HCT116 (cell line): ENCODE results near the gene PDIA2. TPM values are rescaled to one million over a fixed set of nuclear protein-coding genes. Genes with fewer than 3 reads are reported as not detected.

Source experiments
- ATAC-seq: fragments of 200-7000 bp; cut with Tn5 transposase; 2 replicates; pipeline ENCODE4 v1.9.1; 2020; ENCODE audit warnings: mild to moderate bottlenecking, moderate library complexity
- Bru-seq: library from RNA; stranded (reverse); fragments of 400-500 nt; gene quantifications from one replicate; lab custom pipeline; 2021; lab: Mats Ljungman, UMichigan
- BruChase-seq, 2 experiments: library from RNA; stranded (reverse); fragments of 400-500 nt; gene quantifications; one replicate each; lab custom pipeline; 2021; lab: Mats Ljungman, UMichigan
- BruUV-seq: library from RNA; stranded (reverse); fragments of 400-500 nt; replicated peaks from 2 replicates; lab custom pipeline; 2021; lab: Mats Ljungman, UMichigan
- CTCF ChIA-PET: fragments of 300-600 bp; sonication (Branson Sonifier 250); formaldehyde crosslinking; loops from one replicate; lab custom pipeline; 2021; ENCODE audit warnings: antibody characterized with exemption; lab: Charles Lee
- POLR2A ChIA-PET: fragments of 300-600, 350-600 bp; sonication (Branson Sonifier 250); formaldehyde crosslinking; loops from one replicate; lab custom pipeline; 2021; ENCODE audit warnings: antibody characterized with exemption; lab: Charles Lee
- RAD21 ChIA-PET, 2 experiments: fragments of 300-600 bp; sonication (Branson Sonifier 250); formaldehyde crosslinking; loops; one replicate each; lab custom pipeline; 2023; ENCODE audit warnings: low total read pairs in 2 of 2; ENCODE audit not compliant: uncharacterized antibody in 2 of 2, unreplicated experiment in 2 of 2, low non-redundant PET in 1 of 2; lab: Charles Lee
- DNase-seq: peaks from one replicate; pipeline ENCODE4 v3.0.0-alpha.2; 2010; ENCODE audit warnings: low read depth, low spot score
- H2AFZ ChIP-seq: fragments of 200-600 bp; shearing (Covaris generic), sonication (generic); 2 replicates; pipeline ENCODE4 v1.6.1; 2017; ENCODE audit warnings: low read depth, mixed run types, mixed read lengths, antibody characterized with exemption, low read length; ENCODE audit not compliant: poor library complexity, severe bottlenecking
- H3K27ac ChIP-seq: 2 replicates; pipeline ENCODE4 v1.5.1; 2012; ENCODE audit warnings: low read depth, low read length
- H3K27me3 ChIP-seq: fragments of 200-600 bp; sonication (generic); 2 replicates; pipeline ENCODE4 v1.6.1; 2016; ENCODE audit warnings: mixed run types, low read length, mixed read lengths; ENCODE audit not compliant: insufficient read depth
- H3K36me3 ChIP-seq, 2 experiments: fragments of 200-500 bp in 1 of 2; fragments of 200-600 bp in 1 of 2; sonication (Bioruptor generic) in 1 of 2; sonication (generic) in 1 of 2; 2 replicates each; pipeline versions ENCODE4 v1.5.1 to v1.6.1; 2014 to 2016; ENCODE audit warnings: low read length in 2 of 2, inconsistent platforms in 1 of 2, mixed read lengths in 1 of 2, mixed run types in 1 of 2; ENCODE audit not compliant: insufficient read depth in 2 of 2, control insufficient read depth in 1 of 2
- H3K4me1 ChIP-seq, 2 experiments: fragments of 200-600 bp in 1 of 2; sonication (generic) in 1 of 2; 2 replicates each; pipeline versions ENCODE4 v1.5.1 to v1.6.1; 2012 to 2017; ENCODE audit warnings: low read length in 2 of 2, inconsistent platforms in 1 of 2, mild to moderate bottlenecking in 1 of 2, mixed read lengths in 1 of 2, mixed run types in 1 of 2, moderate library complexity in 1 of 2; ENCODE audit not compliant: insufficient read depth in 2 of 2, control insufficient read depth in 1 of 2
- H3K4me2 ChIP-seq: fragments of 200-600 bp; sonication (generic); 2 replicates; pipeline ENCODE4 v1.6.1; 2017; ENCODE audit warnings: mixed run types, low read length, mixed read lengths
- H3K4me3 ChIP-seq, 2 experiments: fragments of 200-600 bp in 1 of 2; sonication (generic) in 1 of 2; replicated peaks in 1 of 2; 2 replicates each; pipeline ENCODE4 v1.5.1; 2011 to 2016; ENCODE audit warnings: low read length in 2 of 2, control low read depth in 1 of 2, low read depth in 1 of 2, mild to moderate bottlenecking in 1 of 2, mixed read lengths in 1 of 2, mixed run types in 1 of 2
- H3K79me2 ChIP-seq: fragments of 200-600 bp; sonication (generic); 2 replicates; pipeline ENCODE4 v1.6.1; 2017; ENCODE audit warnings: mild to moderate bottlenecking, mixed run types, low read length, moderate library complexity, mixed read lengths; ENCODE audit not compliant: insufficient read depth
- H3K9ac ChIP-seq: fragments of 200-600 bp; sonication (generic); 2 replicates; pipeline ENCODE4 v1.6.1; 2016; ENCODE audit warnings: low read length, mixed read lengths
- H3K9me2 ChIP-seq: fragments of 200-600 bp; sonication (generic), shearing (Covaris generic); 2 replicates; pipeline ENCODE4 v1.6.1; 2017; ENCODE audit warnings: mixed run types, mild to moderate bottlenecking, moderate library complexity; ENCODE audit not compliant: insufficient read depth
- H3K9me3 ChIP-seq, 2 experiments: fragments of 200-500 bp in 1 of 2; fragments of 200-600 bp in 1 of 2; sonication (Bioruptor generic) in 1 of 2; sonication (generic) in 1 of 2; 2 replicates each; pipeline ENCODE4 v1.6.1; 2014 to 2017; ENCODE audit warnings: low read length in 2 of 2, mixed read lengths in 2 of 2, inconsistent platforms in 1 of 2, low read depth in 1 of 2, mild to moderate bottlenecking in 1 of 2, mixed run types in 1 of 2, moderate library complexity in 1 of 2; ENCODE audit not compliant: control insufficient read depth in 1 of 2, insufficient read depth in 1 of 2
- H4K20me1 ChIP-seq: fragments of 200-600 bp; sonication (generic), shearing (Covaris generic); 2 replicates; pipeline ENCODE4 v1.6.1; 2017; ENCODE audit warnings: mixed run types, mild to moderate bottlenecking, moderate library complexity; ENCODE audit not compliant: insufficient read depth
- CBX3 ChIP-seq: IDR thresholded peaks from 2 replicates; pipeline ENCODE4 v1.6.1; 2012; ENCODE audit warnings: low read depth
- CEBPB ChIP-seq: IDR thresholded peaks from 2 replicates; pipeline ENCODE4 v1.6.1; 2012; ENCODE audit warnings: low read depth
- CTCF ChIP-seq, 3 experiments: fragments of 200-600 bp in 1 of 3; sonication (generic) in 1 of 3; IDR thresholded peaks in 2 of 3; conservative IDR thresholded peaks in 1 of 3; 2 replicates each; pipeline ENCODE4 v1.5.1; 2012 to 2017; ENCODE audit warnings: low read depth in 2 of 3, low read length in 2 of 3, antibody characterized with exemption in 1 of 3, borderline replicate concordance in 1 of 3, control low read depth in 1 of 3, mild to moderate bottlenecking in 1 of 3, mixed read lengths in 1 of 3, mixed run types in 1 of 3, moderate library complexity in 1 of 3; ENCODE audit not compliant: insufficient read depth in 1 of 3
- EGR1 ChIP-seq: IDR thresholded peaks from 2 replicates; pipeline ENCODE4 v1.6.1; 2012; ENCODE audit warnings: low read depth
- POLR2A ChIP-seq: IDR thresholded peaks from 2 replicates; pipeline ENCODE4 v1.7.0; 2011; ENCODE audit warnings: borderline replicate concordance; ENCODE audit not compliant: insufficient read depth, insufficient read length; ENCODE audit errors: extremely low read depth
- POLR2AphosphoS5 ChIP-seq: IDR thresholded peaks from 2 replicates; pipeline ENCODE4 v1.6.1; 2011; ENCODE audit warnings: mild to moderate bottlenecking, low read depth, low read length, moderate library complexity
- RAD21 ChIP-seq: IDR thresholded peaks from 2 replicates; pipeline ENCODE4 v1.6.1; 2012; ENCODE audit warnings: low read depth, mild to moderate bottlenecking
- REST ChIP-seq: IDR thresholded peaks from 2 replicates; pipeline ENCODE4 v1.6.1; 2012; ENCODE audit warnings: low read depth
- SIN3A ChIP-seq: IDR thresholded peaks from 2 replicates; pipeline ENCODE4 v1.6.1; 2012; ENCODE audit warnings: low read depth
- ZNF274 ChIP-seq: fragments of 200-500 bp; sonication (Bioruptor generic); IDR thresholded peaks from 2 replicates; pipeline ENCODE4 v1.6.1; 2014; ENCODE audit warnings: mild to moderate bottlenecking, low read depth, low read length, inconsistent platforms
- intact Hi-C: fragments of 100-400 bp; cut with micrococcal nuclease; formaldehyde crosslinking; loops from 2 replicates; pipeline ENCODE4 v1.10.0; 2022
- long read RNA-seq: library from polyadenylated mRNA; unstranded; transcript quantifications from one replicate; pipeline ENCODE4 v2.0.0, GENCODE V29; 2021; ENCODE audit not compliant: unreplicated experiment
- polyA plus RNA-seq: library from polyadenylated mRNA; unstranded; fragments of >200 nt; gene quantifications from 2 replicates; pipeline ENCODE4 v1.2.1, GENCODE V29; 2012; ENCODE audit warnings: missing spikeins
- total RNA-seq: library from RNA; stranded (reverse); gene quantifications from one replicate; pipeline ENCODE4 v1.2.1, GENCODE V29; 2021; ENCODE audit not compliant: unreplicated experiment

PDIA2 gene
- total RNA-seq (0.93 TPM), Bru-seq, nascent RNA (percentile 16 among the genes with signal in this experiment), BruChase-seq, experiment 1, labeled RNA remaining after a 6-hour chase (percentile 25 among the genes with signal in this experiment), BruChase-seq, experiment 2, labeled RNA remaining after a 2-hour chase (percentile 12 among the genes with signal in this experiment)
- 0.04 TPM in 1 of 2 replicates, not detected in the other for polyA plus RNA-seq
- long read RNA-seq, result 0 reads

GRCh38 chr16:283033-283805, at the start of gene PDIA2:
Gene PDIA2 (plus strand): TSS chr16:283164. CDS start chr16:283170, 6 bp downstream.
- POLR2A ChIA-PET, result no interaction called here
- no peak within 1 kb of the TSS for H3K27ac ChIP-seq
- no TSS peak for BruUV-seq
- H3K9ac ChIP-seq, result no peak within 1 kb of the TSS
- CTCF ChIA-PET, result no interaction called here
- no peak within 1 kb of the TSS for H3K4me3 ChIP-seq
- H3K4me2 ChIP-seq, result no peak within 1 kb of the TSS
- intact Hi-C loops, result no loop called here
- no peaks in the 10 kb centered on the region for H3K4me1 ChIP-seq
- RAD21 ChIA-PET, result no interaction called here
- no peaks in the 10 kb centered on the region for H3K79me2 ChIP-seq
- ATAC-seq, result no peak
- no peaks in the 10 kb centered on the region for H3K9me2 ChIP-seq
- TF ChIP-seq CEBPB (no peak), REST (no peak), ZNF274 (no peak), RAD21 (no peak), EGR1 (no peak), POLR2AphosphoS5 (no peak), POLR2A (no peak), SIN3A (no peak), CTCF (IDR thresholded peaks at IDR 0.05 in 2 of 3, conservative IDR thresholded peaks at IDR 0.05 in 1 of 3; ENCODE audit: borderline replicate concordance in 1 of 3, insufficient read depth in 1 of 3, low read depth in 2 of 3, low read length in 2 of 3) (no peak), CBX3 (no peak)
- DNase-seq, result no peak
- no peaks in the 10 kb centered on the region for H3K36me3 ChIP-seq
- H2AFZ ChIP-seq, result no peak within 1 kb of the TSS
- H3K9me3 ChIP-seq, result no peaks in the 10 kb centered on the region
- no peaks in the 10 kb centered on the region for H4K20me1 ChIP-seq
- no peaks in the 10 kb centered on the region for H3K27me3 ChIP-seq
